Keratinocyte (primary cell): Measurements from ENCODE around the gene RAC2. TPM values are rescaled to one million over a fixed set of nuclear protein-coding genes. Genes with fewer than 3 reads are reported as not detected.

Experiments used
- DNase-seq: peaks from one replicate; pipeline ENCODE4 v3.0.0-alpha.2; 2011; ENCODE audit warnings: low read depth, missing footprints, low spot score
- FAIRE-seq: peaks from 2 replicates; lab custom pipeline; 2011; peaks lifted over from hg19 to GRCh38; lab: Jason Lieb, UNC
- H2AFZ ChIP-seq: 2 replicates; pipeline ENCODE4 v1.6.0; 2012; ENCODE audit warnings: low read length, control low read depth, inconsistent platforms; ENCODE audit not compliant: control insufficient read depth
- H3K27ac ChIP-seq: 2 replicates; pipeline ENCODE4 v1.5.1; 2011; ENCODE audit warnings: low read length; ENCODE audit not compliant: control insufficient read depth, insufficient read depth
- H3K27me3 ChIP-seq: 3 replicates; pipeline ENCODE4 v1.6.0; 2011; ENCODE audit warnings: low read length; ENCODE audit not compliant: control insufficient read depth, insufficient read depth; ENCODE audit errors: extremely low read depth
- H3K36me3 ChIP-seq, 2 experiments: 2 replicates in 1 of 2; 3 replicates in 1 of 2; pipeline ENCODE4 v1.5.1; 2011; ENCODE audit warnings: low read length in 2 of 2, mild to moderate bottlenecking in 1 of 2; ENCODE audit not compliant: control insufficient read depth in 2 of 2, insufficient read depth in 2 of 2; ENCODE audit errors: extremely low read depth in 1 of 2
- H3K4me1 ChIP-seq: 3 replicates; pipeline ENCODE4 v1.5.1; 2011; ENCODE audit warnings: low read length; ENCODE audit not compliant: control insufficient read depth, insufficient read depth; ENCODE audit errors: extremely low read depth
- H3K4me2 ChIP-seq: 3 replicates; pipeline ENCODE4 v1.6.0; 2011; ENCODE audit warnings: low read depth, low read length; ENCODE audit not compliant: control insufficient read depth, insufficient read depth; ENCODE audit errors: extremely low read depth
- H3K4me3 ChIP-seq, 3 experiments: fragments of 200-600 bp in 1 of 3; sonication (generic) in 1 of 3; 2 replicates in 2 of 3; 3 replicates in 1 of 3; pipeline ENCODE4 v1.5.1; 2011 to 2016; ENCODE audit warnings: low read length in 3 of 3, mild to moderate bottlenecking in 3 of 3, control low read depth in 2 of 3, inconsistent platforms in 1 of 3, low read depth in 1 of 3, mixed read lengths in 1 of 3, mixed run types in 1 of 3, moderate library complexity in 1 of 3; ENCODE audit not compliant: control insufficient read depth in 2 of 3, insufficient read depth in 2 of 3; ENCODE audit errors: extremely low read depth in 1 of 3
- H3K79me2 ChIP-seq: 2 replicates; pipeline ENCODE4 v1.6.0; 2012; ENCODE audit warnings: low read length; ENCODE audit not compliant: control insufficient read depth, insufficient read depth
- H3K9ac ChIP-seq: 3 replicates; pipeline ENCODE4 v1.6.0; 2011; ENCODE audit warnings: low read length; ENCODE audit not compliant: control insufficient read depth, insufficient read depth; ENCODE audit errors: extremely low read depth
- H3K9me1 ChIP-seq: 3 replicates; pipeline ENCODE4 v1.6.0; 2011; ENCODE audit warnings: low read length; ENCODE audit not compliant: control insufficient read depth, insufficient read depth; ENCODE audit errors: extremely low read depth
- H3K9me3 ChIP-seq: 2 replicates; pipeline ENCODE4 v1.5.1; 2012; ENCODE audit warnings: low read depth, low read length; ENCODE audit not compliant: control insufficient read depth
- H4K20me1 ChIP-seq: 3 replicates; pipeline ENCODE4 v1.6.0; 2011; ENCODE audit warnings: low read length; ENCODE audit not compliant: control insufficient read depth, insufficient read depth; ENCODE audit errors: extremely low read depth
- EZH2 ChIP-seq: IDR thresholded peaks from one replicate; pipeline ENCODE4 v1.6.1; 2012; ENCODE audit warnings: inconsistent platforms, mild to moderate bottlenecking, low read length, moderate library complexity
- dilution Hi-C: fragments of 300-500 bp; cut with MboI; formaldehyde crosslinking; loops from one replicate; pipeline ENCODE4 v1.7.0; 2020; ENCODE audit warnings: low sequenced_read_pairs; ENCODE audit not compliant: extremely low pct_ligation_motif_present
- polyA plus RNA-seq, 5 experiments: library from polyadenylated mRNA; depleted of rRNA in 3 of 5; stranded (reverse) in 3 of 5; stranded (forward) in 1 of 5; unstranded in 1 of 5; fragments of >200 nt; gene quantifications; 1 replicate in 1 of 5; 2 replicates in 3 of 5; 3 replicates in 1 of 5; pipeline versions ENCODE4 v1.2.1 to v1.2.3, GENCODE V29; 2011 to 2012; ENCODE audit warnings: missing spikeins in 2 of 5, low read depth in 1 of 5, low replicate concordance in 1 of 5
- TF ChIP-seq, protein P1 (sequence below), 3 experiments: IDR thresholded peaks in 1 of 3; conservative IDR thresholded peaks in 1 of 3; optimal IDR thresholded peaks in 1 of 3; 2 replicates in 2 of 3; 3 replicates in 1 of 3; pipeline versions ENCODE3 to v1.5.1; 2011; ENCODE audit warnings: low read length in 3 of 3, mild to moderate bottlenecking in 3 of 3, moderate library complexity in 2 of 3, control low read depth in 1 of 3, inconsistent platforms in 1 of 3; ENCODE audit not compliant: insufficient read depth in 2 of 3; ENCODE audit errors: extremely low read depth in 1 of 3

Gene RAC2
- polyA plus RNA-seq, 1 donor (not counting 4 experiments of a cell fraction or from before 2014, with no cell fraction given) = 78.6 TPM

DNA sequence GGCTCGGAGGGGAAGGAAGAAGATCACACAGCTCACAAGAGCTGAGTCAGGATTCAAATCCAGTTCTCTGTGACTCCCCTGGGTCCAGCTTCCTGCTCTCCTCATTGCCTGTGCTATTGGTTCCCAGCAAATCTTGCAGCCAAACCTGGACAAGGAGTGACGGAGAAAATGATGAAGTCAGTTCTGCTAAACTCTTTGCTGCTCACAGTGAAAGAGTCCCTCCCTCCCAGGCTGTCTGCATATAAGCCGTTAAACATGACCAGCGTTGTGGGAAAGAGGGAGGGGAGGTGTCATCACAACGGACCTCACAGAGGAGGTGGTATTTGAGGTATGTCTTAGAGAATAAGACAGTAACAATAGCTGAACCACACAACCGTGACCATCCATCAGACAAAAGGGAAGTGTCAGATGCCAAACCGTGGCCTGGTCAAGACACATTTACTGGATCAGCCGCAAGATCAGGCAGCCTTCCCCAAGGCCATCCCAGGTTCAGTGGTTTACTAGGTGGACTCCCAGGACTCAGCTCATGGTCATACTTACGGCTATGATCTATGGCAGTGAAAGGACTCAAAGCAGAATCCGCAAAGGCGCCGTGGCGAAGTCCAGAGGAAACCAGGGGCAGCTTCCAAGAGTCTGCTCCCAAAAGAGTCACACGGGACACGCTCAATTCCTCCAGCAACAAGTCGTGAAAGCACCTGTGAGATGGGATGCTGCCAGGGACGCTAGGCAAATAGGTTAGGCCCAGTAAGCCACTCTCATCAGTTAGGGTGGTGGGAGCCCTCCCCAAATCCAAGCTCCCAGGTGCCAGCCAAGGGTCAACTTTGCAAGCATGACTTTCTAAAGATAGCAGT, 35.5 kb upstream of the RAC2 start:
- Histone ChIP-seq H3K4me1 (peaks cover 13% of the 10 kb centered on the region), H3K27ac (no peak overlapping the region), H3K9me3 (no peaks in the 10 kb centered on the region), H4K20me1 (no peaks in the 10 kb centered on the region), H3K4me3 (no peak overlapping the region), H3K4me2 (no peak overlapping the region), H3K79me2 (no peaks in the 10 kb centered on the region), H3K27me3 (no peaks in the 10 kb centered on the region), H2AFZ (no peak overlapping the region), H3K9me1 (no peaks in the 10 kb centered on the region), H3K9ac (no peak overlapping the region), H3K36me3 (no peaks in the 10 kb centered on the region)
- FAIRE-seq (peak; percentile 17), DNase-seq (no peak)
- dilution Hi-C loops = no loop called here
- TF ChIP-seq, protein P1, sequence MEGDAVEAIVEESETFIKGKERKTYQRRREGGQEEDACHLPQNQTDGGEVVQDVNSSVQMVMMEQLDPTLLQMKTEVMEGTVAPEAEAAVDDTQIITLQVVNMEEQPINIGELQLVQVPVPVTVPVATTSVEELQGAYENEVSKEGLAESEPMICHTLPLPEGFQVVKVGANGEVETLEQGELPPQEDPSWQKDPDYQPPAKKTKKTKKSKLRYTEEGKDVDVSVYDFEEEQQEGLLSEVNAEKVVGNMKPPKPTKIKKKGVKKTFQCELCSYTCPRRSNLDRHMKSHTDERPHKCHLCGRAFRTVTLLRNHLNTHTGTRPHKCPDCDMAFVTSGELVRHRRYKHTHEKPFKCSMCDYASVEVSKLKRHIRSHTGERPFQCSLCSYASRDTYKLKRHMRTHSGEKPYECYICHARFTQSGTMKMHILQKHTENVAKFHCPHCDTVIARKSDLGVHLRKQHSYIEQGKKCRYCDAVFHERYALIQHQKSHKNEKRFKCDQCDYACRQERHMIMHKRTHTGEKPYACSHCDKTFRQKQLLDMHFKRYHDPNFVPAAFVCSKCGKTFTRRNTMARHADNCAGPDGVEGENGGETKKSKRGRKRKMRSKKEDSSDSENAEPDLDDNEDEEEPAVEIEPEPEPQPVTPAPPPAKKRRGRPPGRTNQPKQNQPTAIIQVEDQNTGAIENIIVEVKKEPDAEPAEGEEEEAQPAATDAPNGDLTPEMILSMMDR (optimal IDR thresholded peaks at IDR 0.05 in 1 of 3, IDR thresholded peaks at IDR 0.05 in 1 of 3, conservative IDR thresholded peaks at IDR 0.05 in 1 of 3; ENCODE audit: extremely low read depth in 1 of 3, insufficient read depth in 2 of 3, low read length in 3 of 3) = no peak
- TF ChIP-seq EZH2 = no peak

DNA sequence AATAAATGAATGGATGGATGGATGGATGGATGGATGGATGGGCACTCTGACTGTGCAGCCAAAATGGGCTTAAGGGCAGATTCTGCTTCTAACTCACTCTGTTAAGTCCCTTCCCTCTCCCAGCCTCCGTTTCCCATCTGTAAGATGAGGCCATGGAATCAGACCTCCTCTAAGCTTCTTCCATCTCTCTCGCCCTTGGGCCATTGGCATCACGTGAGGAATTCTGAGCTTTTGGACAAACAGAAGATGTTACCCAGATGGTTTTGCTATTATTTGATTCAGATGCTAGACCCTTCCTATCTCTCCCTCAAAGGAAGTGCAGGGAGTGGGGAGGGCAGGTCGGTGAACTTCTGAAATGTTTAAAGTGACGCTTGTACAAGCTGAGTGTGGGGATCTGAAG, 34.2 kb upstream of the RAC2 start:
- Histone ChIP-seq H3K4me3 (no peak overlapping the region), H2AFZ (no peak overlapping the region), H3K27ac (no peak overlapping the region), H3K9ac (no peak overlapping the region), H3K4me1 (peaks cover 17% of the 10 kb centered on the region), H3K4me2 (no peak overlapping the region), H3K9me3 (no peaks in the 10 kb centered on the region), H3K27me3 (peaks cover under 1% of the 10 kb centered on the region), H4K20me1 (no peaks in the 10 kb centered on the region), H3K36me3 (no peaks in the 10 kb centered on the region), H3K9me1 (no peaks in the 10 kb centered on the region), H3K79me2 (no peaks in the 10 kb centered on the region)
- dilution Hi-C loops = no loop called here
- TF ChIP-seq, protein P1 (optimal IDR thresholded peaks at IDR 0.05 in 1 of 3, IDR thresholded peaks at IDR 0.05 in 1 of 3, conservative IDR thresholded peaks at IDR 0.05 in 1 of 3; ENCODE audit: extremely low read depth in 1 of 3, insufficient read depth in 2 of 3, low read length in 3 of 3) = no peak
- TF ChIP-seq EZH2 = no peak
- FAIRE-seq = no peak
- DNase-seq = no peak
